GM04503 (cell line): Measurements from ENCODE around the gene TLR9.
"Not testable (repeated sequence)": the region's sequence is repeated elsewhere in the genome, so short reads cannot be mapped to it uniquely, and the experiment has no call there.

Experiments
- DNase-seq: peaks from one replicate; pipeline ENCODE4 v3.0.0-alpha.2; 2012; ENCODE audit warnings: low read depth

TLR9 gene

GRCh38 chr3:52194485-52195290 lies 30.8 kb downstream of the TLR9 start:
- no peak for DNase-seq

DNA sequence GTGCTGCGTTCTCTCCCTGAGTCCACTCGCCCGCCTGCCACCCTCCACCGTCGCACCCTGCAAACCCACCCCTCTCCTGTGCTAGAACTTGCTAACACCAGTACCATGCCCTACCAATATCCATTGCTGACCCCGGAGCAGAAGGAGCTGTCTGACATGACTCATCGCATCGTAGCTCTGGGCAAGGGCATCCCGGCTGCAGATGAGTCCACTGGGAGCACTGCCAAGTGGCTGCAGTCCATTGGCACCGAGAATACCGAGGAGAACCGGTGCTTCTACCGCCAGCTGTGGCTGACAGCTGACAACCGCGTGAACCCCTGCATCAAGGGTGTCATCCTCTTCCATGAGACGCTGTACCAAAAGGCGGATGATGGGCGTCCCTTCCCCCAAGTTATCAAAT lies 32.4 kb downstream of the TLR9 start:
- peak; percentile 29 for DNase-seq

DNA sequence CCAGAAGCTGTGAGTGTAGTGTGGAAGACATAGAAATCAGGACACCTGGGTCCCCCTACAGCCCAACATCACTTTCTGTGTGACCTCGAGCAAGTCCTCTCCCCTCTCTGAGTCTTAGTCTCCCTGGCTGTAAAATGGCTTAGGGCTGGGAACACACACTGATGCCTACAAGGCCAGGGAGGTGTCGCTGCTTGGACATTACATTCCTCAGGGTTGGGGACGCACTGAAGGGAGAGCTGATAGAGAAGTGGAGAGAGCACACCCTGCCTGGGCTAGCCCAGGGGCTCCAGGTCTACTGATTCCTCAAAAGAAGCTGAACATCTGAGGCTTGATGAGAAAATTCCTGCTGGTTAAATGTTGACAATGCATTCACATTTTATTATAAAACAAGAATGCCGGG lies 33.8 kb downstream of the TLR9 start:
- DNase-seq = no peak

DNA sequence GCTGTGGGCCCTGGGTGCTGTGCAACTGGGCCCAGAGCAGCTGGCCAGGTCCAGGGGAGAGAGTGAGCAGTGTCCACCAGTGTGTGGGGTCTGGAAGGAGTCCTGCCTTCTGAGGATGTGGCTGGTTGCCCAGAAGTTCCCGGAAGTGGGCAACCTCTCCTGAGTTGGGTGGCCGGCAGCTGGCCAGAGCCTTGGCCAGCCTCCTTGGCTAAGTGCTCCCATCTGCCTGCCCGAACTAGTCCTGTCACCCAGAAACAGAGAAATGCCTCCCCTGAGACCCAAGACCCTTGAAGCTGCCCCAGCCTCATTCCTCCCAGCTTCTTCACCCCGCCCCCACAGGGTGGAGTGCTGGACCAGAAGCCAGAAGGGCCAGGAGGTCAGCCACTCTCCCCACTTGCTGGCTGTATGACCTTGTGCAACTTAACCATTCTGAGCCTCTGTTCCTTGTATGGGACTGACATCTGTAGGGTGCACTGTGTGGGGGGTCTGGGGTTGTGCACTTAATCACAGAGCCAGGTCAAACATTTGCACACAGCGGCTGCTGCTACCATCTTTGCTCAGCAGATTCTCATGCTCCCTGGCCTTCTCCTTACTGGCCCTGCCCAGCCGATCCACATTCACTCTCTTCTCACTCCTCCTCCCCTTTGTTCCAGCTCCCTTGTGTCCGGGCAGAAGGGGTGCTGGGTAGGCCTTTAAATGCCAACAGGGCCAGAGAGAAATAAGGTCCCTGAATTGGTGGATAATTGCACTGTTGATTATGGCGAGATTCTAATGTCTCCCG lies 35.0 kb downstream of the TLR9 start:
- peak; percentile 39 for DNase-seq

DNA sequence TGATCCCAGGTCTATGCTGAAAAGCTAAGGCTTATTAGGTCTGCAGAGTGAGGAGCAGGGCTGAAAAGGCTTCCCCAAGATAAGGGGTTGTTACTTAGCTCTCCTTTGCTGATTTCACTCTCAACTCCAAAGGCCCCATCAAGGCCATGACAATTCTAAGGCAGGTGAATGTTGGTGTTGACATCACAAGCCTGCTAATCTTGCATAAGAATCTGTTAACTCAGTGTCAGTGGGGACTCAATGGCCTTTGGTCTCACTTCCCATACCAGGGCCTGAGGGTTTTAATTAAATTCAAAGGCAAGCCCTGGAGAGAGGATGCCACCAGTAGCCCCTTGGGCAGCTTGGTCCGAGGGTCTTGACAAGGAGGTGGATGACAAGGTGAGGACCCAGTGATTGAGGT lies 36.9 kb downstream of the TLR9 start:
- DNase-seq = no peak

DNA sequence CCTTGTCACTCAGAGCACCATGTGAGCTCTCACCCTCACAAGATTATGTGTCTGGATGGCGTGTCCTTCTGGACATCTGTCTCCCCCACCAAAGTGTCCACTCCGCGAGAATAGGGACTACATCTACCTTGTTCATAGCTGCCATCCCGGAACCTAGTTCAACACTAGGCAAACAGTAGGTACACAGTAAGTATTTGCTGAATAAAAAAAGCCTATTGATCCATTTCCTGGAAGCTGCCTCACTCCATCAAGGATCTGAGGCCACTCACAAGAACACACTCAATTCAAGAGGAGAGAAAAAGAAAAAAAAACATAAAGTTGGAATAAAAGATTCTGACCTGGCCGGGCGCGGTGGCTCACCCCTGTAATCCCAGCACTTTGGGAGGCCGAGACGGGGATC lies 38.7 kb downstream of the TLR9 start:
- DNase-seq = no peak

GRCh38 chr3:52185837-52186236 lies 39.6 kb downstream of the TLR9 start:
- no peak for DNase-seq

DNA sequence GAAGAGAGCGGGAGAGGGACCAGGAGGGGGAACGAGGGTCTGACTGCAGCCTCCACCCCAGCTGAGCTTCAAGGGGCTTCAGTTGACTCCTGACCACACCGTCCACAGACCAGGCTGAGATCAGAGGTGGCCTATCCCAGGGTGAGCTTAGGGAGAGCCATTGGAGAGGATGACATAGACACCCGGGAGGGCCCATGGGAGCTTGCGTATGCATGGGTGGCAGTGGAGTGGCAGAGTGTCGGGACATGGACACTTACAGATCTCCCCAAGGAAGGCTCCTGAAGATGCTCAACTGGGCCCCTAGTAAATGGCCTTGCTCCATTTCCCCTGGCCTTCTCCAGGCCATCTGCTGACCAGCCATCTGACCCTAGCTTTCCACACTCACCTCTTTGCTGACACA lies 40.1 kb downstream of the TLR9 start:
- no peak for DNase-seq

GRCh38 chr3:52184690-52185089 lies 40.8 kb downstream of the TLR9 start:
- DNase-seq = no peak

GRCh38 chr3:52183786-52184445 lies 41.5 kb downstream of the TLR9 start:
- DNase-seq = no peak

- no peak for DNase-seq
Measured at GRCh38 chr3:52182691-52183090, 42.8 kb downstream of the TLR9 start.

GRCh38 chr3:52182196-52182595 lies 43.2 kb downstream of the TLR9 start:
- DNase-seq = no peak

DNA sequence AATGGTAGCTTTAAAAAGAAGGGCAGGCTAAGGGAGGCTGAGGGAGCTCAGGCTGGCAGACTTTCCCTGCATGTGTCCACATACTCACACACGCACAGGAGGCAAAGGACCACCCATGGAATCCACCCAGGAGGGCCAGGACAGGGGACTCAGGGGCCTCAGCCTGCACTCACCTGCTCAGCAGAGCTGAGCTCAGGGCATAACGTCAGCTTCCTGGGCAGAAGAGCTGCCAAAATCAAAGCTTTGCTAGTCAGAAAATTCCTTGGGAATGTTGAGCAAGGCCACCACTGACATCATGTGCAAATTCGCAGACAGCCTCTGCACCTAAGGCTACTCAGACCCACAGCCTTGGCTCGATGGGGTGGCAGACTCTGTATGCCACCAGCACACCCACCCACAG lies 43.9 kb downstream of the TLR9 start:
- DNase-seq = peak; percentile 27

DNA sequence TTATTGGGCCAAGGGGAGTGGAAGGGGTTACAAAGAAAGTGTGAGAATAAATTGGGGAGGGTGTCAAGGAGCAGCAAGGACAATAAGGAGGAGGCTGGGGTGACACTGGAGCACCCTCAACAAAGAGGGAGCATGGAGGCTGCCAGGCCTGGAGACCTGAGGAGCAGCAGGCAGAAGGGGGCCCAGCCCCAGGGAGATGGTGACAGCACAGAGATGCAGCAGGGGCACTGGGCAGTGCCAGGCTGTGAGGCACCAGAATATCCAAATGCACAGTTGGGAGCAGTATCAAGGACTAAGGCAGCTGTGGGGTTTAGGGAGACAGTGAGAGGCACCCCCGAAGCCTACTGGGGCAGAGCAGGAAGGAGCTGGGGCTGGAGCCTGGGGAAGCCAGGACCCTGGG lies 46.9 kb downstream of the TLR9 start:
- no peak for DNase-seq

DNA sequence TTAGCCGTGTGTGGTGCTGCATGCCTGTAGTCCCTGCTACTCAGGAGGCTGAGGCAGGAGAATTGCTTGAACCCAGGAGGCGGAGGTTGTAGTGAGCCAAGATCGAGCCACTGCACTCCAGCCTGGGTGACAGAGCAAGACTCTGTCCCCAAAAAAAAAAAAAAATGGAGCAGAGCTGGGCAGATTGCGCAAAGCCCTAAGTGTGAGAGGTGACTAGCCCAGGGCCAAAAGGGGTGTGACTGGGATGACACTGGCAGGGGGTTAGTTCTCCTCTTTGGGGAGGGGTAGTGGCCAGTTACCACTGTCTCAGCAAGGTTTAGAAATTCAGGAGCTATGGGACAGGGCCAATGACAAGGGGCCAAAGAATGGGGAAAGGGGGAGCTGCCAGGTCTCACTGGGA lies 47.3 kb downstream of the TLR9 start:
- DNase-seq = not testable (repeated sequence)

- DNase-seq = no peak
Measured at GRCh38 chr3:52177701-52178042, 47.8 kb downstream of the TLR9 start.

DNA sequence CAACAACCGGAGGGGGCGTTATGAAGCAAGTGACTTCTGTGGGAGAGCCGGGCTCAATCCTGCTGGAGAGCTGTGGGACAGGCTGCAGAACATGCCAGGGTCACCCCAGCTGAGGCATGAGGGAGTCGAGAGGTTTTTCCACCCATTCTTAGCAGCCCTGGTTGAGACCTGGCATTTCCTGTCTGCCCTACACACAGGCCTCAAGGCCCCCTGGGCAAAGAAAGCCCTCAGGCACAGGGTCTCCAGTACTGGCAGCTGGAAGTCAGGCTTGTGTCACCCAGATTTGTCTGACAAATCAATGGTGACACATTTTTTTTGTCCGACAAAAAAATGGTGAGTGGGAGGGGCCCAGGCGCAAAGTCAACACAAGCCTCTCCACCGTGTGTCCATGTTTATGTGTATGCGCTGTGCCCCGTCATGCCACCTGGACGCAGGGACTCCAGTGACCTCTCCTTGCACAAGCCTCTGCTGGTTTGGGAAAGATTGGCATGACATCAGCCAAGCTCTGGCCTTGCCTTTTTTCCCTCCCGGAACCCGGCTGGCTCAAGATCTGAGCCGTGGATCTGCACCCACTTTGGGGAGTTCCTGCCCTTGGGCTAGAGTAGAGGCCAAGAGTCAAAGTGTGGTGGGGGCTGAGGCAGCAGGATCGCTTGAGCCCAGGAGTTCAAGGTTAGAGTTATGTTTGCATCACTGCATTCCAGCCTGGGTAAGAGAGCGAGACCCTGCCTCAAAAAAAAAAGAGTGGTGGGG lies 48.3 kb downstream of the TLR9 start:
- no peak for DNase-seq

- DNase-seq = no peak
Measured at GRCh38 chr3:52176180-52176752, 49.2 kb downstream of the TLR9 start.

- DNase-seq = no peak
Measured at GRCh38 chr3:52175416-52176179, 49.8 kb downstream of the TLR9 start.

GRCh38 chr3:52174896-52175295 lies 50.5 kb downstream of the TLR9 start:
- DNase-seq = no peak

DNA sequence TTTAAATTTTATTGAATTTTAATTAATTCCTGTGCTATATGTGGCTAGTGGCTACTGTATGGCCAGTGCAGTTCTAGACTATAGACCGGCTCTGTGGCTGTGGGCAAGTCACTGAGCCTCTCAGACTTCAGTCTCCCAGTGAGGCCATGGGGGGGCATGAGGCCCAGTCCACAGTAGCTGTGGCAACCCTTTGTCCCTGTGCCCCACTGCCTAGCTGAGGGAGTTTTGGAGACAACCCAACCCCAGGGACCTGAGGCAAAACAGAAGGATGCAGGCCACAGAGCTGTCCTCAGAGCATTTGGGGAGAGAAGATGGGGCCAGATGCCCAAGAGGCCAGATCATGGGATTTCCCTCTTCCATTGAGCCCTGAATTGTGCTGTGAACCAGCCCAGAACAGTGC lies 52.3 kb downstream of the TLR9 start:
- no peak for DNase-seq
